Measurements from ENCODE around the gene HOXA11.

- TF ChIP-seq POLR2AphosphoS5 (IDR thresholded peaks at IDR 0.05) (no peak), EP300 (conservative IDR thresholded peaks at IDR 0.05; ENCODE audit: poor library complexity, severe bottlenecking) (no peak), REST (IDR thresholded peaks at IDR 0.05; ENCODE audit: borderline replicate concordance) (no peak), EZH2 (IDR thresholded peaks at IDR 0.05; ENCODE audit: borderline replicate concordance, insufficient read depth, low read length, poor library complexity, severe bottlenecking) (no peak), TAF1 (IDR thresholded peaks at IDR 0.05; ENCODE audit: low read depth) (no peak), RAD21 (conservative IDR thresholded peaks at IDR 0.05) (no peak), SMC3 (conservative IDR thresholded peaks at IDR 0.05; ENCODE audit: poor library complexity) (no peak)
- TF ChIP-seq, protein P1, sequence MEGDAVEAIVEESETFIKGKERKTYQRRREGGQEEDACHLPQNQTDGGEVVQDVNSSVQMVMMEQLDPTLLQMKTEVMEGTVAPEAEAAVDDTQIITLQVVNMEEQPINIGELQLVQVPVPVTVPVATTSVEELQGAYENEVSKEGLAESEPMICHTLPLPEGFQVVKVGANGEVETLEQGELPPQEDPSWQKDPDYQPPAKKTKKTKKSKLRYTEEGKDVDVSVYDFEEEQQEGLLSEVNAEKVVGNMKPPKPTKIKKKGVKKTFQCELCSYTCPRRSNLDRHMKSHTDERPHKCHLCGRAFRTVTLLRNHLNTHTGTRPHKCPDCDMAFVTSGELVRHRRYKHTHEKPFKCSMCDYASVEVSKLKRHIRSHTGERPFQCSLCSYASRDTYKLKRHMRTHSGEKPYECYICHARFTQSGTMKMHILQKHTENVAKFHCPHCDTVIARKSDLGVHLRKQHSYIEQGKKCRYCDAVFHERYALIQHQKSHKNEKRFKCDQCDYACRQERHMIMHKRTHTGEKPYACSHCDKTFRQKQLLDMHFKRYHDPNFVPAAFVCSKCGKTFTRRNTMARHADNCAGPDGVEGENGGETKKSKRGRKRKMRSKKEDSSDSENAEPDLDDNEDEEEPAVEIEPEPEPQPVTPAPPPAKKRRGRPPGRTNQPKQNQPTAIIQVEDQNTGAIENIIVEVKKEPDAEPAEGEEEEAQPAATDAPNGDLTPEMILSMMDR (IDR thresholded peaks at IDR 0.05; ENCODE audit: poor library complexity, severe bottlenecking) = no peak
Measured at GRCh38 chr7:27203365-27203953, 18.4 kb upstream of the HOXA11 start.
